DOHH2 (cell line): ENCODE measurements around the gene ARHGEF4.

ENCODE experiments used
- H3F3A ChIP-seq: fragments of 200-600 bp; sonication (generic), shearing (Covaris generic); 2 replicates; pipeline ENCODE4 v1.6.0; 2016; ENCODE audit warnings: antibody characterized with exemption, mild to moderate bottlenecking; ENCODE audit not compliant: control insufficient read depth, insufficient read depth
- H3K27ac ChIP-seq: fragments of 200-600 bp; sonication (generic); 2 replicates; pipeline ENCODE4 v1.5.1; 2014; ENCODE audit warnings: low read depth, mild to moderate bottlenecking, low read length, moderate library complexity
- H3K27me3 ChIP-seq: fragments of 200-600 bp; sonication (generic); 2 replicates; pipeline ENCODE4 v1.6.1; 2014; ENCODE audit warnings: mild to moderate bottlenecking, low read length, mixed read lengths; ENCODE audit not compliant: control insufficient read depth
- H3K36me3 ChIP-seq: fragments of 200-600 bp; sonication (generic); 2 replicates; pipeline ENCODE4 v1.6.1; 2014; ENCODE audit warnings: mild to moderate bottlenecking, low read length, moderate library complexity, mixed read lengths; ENCODE audit not compliant: control insufficient read depth
- H3K4me1 ChIP-seq: fragments of 200-600 bp; sonication (generic); 2 replicates; pipeline ENCODE4 v1.6.1; 2014; ENCODE audit warnings: mild to moderate bottlenecking, low read length, mixed read lengths; ENCODE audit not compliant: control insufficient read depth
- H3K4me2 ChIP-seq: fragments of 200-600 bp; sonication (generic); 2 replicates; pipeline ENCODE4 v1.6.0; 2014; ENCODE audit warnings: mild to moderate bottlenecking, low read length, moderate library complexity
- H3K4me3 ChIP-seq: fragments of 200-600 bp; sonication (generic); 2 replicates; pipeline ENCODE4 v1.5.1; 2014; ENCODE audit warnings: mild to moderate bottlenecking, low read length, mixed read lengths
- H3K79me2 ChIP-seq: fragments of 200-600 bp; sonication (generic); 2 replicates; pipeline ENCODE4 v1.6.1; 2014; ENCODE audit warnings: mild to moderate bottlenecking, low read length, mixed read lengths; ENCODE audit not compliant: control insufficient read depth
- H3K9me2 ChIP-seq: fragments of 200-600 bp; sonication (generic); replicated peaks from 2 replicates; pipeline ENCODE4 v1.6.1; 2014; ENCODE audit warnings: mild to moderate bottlenecking, low read length, mixed read lengths; ENCODE audit not compliant: control insufficient read depth
- H3K9me3 ChIP-seq: fragments of 200-600 bp; sonication (generic); 2 replicates; pipeline ENCODE4 v1.6.1; 2014; ENCODE audit warnings: antibody characterized with exemption, low read length, mixed read lengths; ENCODE audit not compliant: control insufficient read depth, insufficient read depth
- H4K20me1 ChIP-seq: fragments of 200-600 bp; sonication (generic); 2 replicates; pipeline ENCODE4 v1.6.0; 2014; ENCODE audit warnings: low read depth, mild to moderate bottlenecking, antibody characterized with exemption, low read length, moderate library complexity; ENCODE audit not compliant: control insufficient read depth, insufficient read depth
- CTCF ChIP-seq: fragments of 200-600 bp; sonication (generic); IDR thresholded peaks from one replicate; pipeline ENCODE4 v1.5.1; 2014; ENCODE audit warnings: antibody characterized with exemption, mild to moderate bottlenecking, low read depth, low read length; ENCODE audit not compliant: poor library complexity, severe bottlenecking
- EZH2phosphoT487 ChIP-seq: fragments of 200-600 bp; sonication (generic); IDR thresholded peaks from 2 replicates; pipeline ENCODE4 v1.6.1; 2017; ENCODE audit warnings: borderline replicate concordance, mild to moderate bottlenecking, antibody characterized with exemption, low read length, moderate library complexity, mixed read lengths

ARHGEF4 gene

DNA sequence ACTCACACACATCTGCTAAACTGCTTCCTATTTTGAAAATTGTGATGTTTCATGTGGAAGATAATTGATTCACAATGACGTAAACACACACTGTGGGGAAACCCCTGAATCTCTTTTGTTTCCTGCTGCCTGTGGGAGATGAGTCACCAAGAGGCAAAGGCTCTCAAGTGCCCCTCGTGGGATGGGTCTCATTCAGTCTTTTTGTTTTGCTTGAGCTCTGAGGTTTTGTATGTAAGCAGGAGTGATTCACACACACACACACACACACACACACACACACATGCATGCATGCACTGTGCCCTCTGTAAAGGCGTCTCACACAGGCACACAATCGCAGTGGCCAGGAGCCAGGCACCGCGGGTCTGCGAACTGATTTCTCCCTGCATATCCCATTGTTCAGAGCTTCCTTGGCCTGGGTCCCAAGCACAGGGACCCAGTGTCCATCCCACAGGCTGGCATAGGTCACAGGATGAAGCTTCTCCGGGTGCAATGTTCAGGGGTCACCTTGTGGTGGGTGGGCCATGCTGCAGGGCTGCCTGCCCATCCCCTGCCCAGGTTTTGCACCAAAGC is 12.1 kb upstream of the ARHGEF4 start:
- H3K4me2 ChIP-seq = no peak overlapping the region
- no peak overlapping the region for H3K4me3 ChIP-seq
- H3K27ac ChIP-seq = no peak overlapping the region

DNA sequence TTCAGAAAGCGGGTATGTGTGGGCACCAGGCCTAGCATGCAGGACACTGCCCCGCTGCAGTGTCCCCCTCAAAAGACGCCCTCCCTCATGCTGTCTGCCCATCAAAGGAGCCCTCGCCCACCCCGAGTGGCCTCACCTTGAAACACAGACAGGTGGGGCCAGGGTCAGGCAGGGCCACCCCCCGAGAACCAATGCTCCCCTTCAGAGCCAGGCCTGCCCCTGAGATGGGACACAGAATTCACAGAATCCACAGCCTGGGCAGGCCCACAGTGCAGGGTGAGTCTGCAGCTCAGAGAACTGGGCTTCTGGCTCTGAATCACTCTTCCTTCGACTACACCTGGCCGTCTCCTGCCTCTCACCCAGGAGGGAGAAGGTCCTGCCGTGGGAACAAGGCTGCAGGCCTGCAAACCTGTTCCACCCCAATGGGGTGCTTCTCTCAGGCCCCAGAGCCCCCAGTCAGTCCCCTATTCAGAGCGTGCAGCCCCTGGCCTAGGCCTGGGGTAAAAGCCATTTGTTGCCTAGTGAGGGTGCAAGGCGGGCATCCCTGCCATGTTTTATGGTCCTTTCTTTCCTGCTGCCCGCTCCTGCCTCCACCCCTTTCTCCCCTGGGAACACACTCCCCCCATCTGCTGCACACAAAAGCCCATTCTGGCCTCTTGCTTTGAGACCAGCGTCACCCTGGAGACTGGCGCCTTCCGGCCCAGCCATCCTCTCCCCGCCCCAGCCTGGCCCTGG is 11.3 kb upstream of the ARHGEF4 start:
- Histone ChIP-seq H3K9me3 (no peaks in the 10 kb centered on the region), H3K79me2 (no peaks in the 10 kb centered on the region), H3K4me3 (no peak overlapping the region), H3K4me2 (no peak overlapping the region), H4K20me1 (no peaks in the 10 kb centered on the region), H3K27ac (no peak overlapping the region), H3K27me3 (no peaks in the 10 kb centered on the region), H3K36me3 (no peaks in the 10 kb centered on the region), H3K4me1 (no peaks in the 10 kb centered on the region), H3K9me2 (no peaks in the 10 kb centered on the region), H3F3A (no peaks in the 10 kb centered on the region)
- TF ChIP-seq CTCF (no peak), EZH2phosphoT487 (no peak)

More for the DNA sequence above, 12.1 kb upstream of the ARHGEF4 start:
- Histone ChIP-seq H3K79me2 (no peaks in the 10 kb centered on the region), H3K36me3 (no peaks in the 10 kb centered on the region), H3K9me3 (no peaks in the 10 kb centered on the region), H3K27me3 (no peaks in the 10 kb centered on the region), H4K20me1 (no peaks in the 10 kb centered on the region), H3F3A (no peaks in the 10 kb centered on the region), H3K4me1 (no peaks in the 10 kb centered on the region), H3K9me2 (no peaks in the 10 kb centered on the region)
- no peak for TF ChIP-seq CTCF
- no peak for TF ChIP-seq EZH2phosphoT487

GRCh38 chr2:130825966-130826253 is 10.8 kb upstream of the ARHGEF4 start:
- no peaks in the 10 kb centered on the region for H3K9me2 ChIP-seq
- H3K9me3 ChIP-seq = no peaks in the 10 kb centered on the region
- no peaks in the 10 kb centered on the region for H3K79me2 ChIP-seq
- no peaks in the 10 kb centered on the region for H3K4me1 ChIP-seq
- no peaks in the 10 kb centered on the region for H3K36me3 ChIP-seq
- H3F3A ChIP-seq = no peaks in the 10 kb centered on the region
- no peak overlapping the region for H3K4me3 ChIP-seq
- no peaks in the 10 kb centered on the region for H3K27me3 ChIP-seq
- no peak overlapping the region for H3K27ac ChIP-seq
- H3K4me2 ChIP-seq = no peak overlapping the region
- H4K20me1 ChIP-seq = no peaks in the 10 kb centered on the region
- no peak for TF ChIP-seq CTCF
- TF ChIP-seq EZH2phosphoT487 = no peak
